Hepatocyte (in vitro differentiated cells): ENCODE measurements around the gene FAM124A.

Experiments
- EZH2 ChIP-seq: fragments of 200-600 bp; sonication (generic); IDR thresholded peaks from 2 replicates; pipeline ENCODE4 v1.6.1; 2016; ENCODE audit warnings: antibody characterized with exemption, mild to moderate bottlenecking, borderline replicate concordance
- EZH2phosphoT487 ChIP-seq: fragments of 200-600 bp; sonication (generic); IDR thresholded peaks from one replicate; pipeline ENCODE4 v1.6.1; 2018; ENCODE audit warnings: antibody characterized with exemption, mild to moderate bottlenecking, low read depth, moderate library complexity; ENCODE audit not compliant: unreplicated experiment, severe bottlenecking
- TF ChIP-seq, protein P1 (sequence below): fragments of 200-600 bp; sonication (generic); IDR thresholded peaks from 2 replicates; pipeline ENCODE4 v1.5.1; 2016; ENCODE audit warnings: antibody characterized with exemption, mild to moderate bottlenecking; ENCODE audit not compliant: poor library complexity

DNA sequence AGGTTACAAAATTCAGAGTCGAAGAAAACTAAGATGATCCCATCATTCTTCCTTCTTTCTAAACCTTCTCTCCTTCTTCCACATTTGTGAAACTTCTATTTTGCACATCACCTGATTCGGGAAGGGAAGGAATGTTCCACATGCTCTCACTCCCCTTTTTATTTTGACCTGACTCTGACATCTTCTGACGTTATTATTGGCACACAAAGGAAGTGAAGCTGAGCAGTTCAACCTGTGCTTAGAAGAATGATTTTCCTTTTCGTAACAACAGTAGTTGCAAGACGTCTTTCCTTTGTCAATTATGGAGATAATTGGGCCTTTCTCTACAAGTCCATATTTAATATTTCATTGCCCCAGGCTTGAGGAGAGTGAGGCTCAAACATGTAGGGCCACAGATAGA, 18.0 kb downstream of the FAM124A start:
- TF ChIP-seq, protein P1, sequence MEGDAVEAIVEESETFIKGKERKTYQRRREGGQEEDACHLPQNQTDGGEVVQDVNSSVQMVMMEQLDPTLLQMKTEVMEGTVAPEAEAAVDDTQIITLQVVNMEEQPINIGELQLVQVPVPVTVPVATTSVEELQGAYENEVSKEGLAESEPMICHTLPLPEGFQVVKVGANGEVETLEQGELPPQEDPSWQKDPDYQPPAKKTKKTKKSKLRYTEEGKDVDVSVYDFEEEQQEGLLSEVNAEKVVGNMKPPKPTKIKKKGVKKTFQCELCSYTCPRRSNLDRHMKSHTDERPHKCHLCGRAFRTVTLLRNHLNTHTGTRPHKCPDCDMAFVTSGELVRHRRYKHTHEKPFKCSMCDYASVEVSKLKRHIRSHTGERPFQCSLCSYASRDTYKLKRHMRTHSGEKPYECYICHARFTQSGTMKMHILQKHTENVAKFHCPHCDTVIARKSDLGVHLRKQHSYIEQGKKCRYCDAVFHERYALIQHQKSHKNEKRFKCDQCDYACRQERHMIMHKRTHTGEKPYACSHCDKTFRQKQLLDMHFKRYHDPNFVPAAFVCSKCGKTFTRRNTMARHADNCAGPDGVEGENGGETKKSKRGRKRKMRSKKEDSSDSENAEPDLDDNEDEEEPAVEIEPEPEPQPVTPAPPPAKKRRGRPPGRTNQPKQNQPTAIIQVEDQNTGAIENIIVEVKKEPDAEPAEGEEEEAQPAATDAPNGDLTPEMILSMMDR: no peak
- TF ChIP-seq EZH2 (no peak), EZH2phosphoT487 (no peak)
